ENCODE results near the gene C16orf74.

C16orf74 gene

DNA sequence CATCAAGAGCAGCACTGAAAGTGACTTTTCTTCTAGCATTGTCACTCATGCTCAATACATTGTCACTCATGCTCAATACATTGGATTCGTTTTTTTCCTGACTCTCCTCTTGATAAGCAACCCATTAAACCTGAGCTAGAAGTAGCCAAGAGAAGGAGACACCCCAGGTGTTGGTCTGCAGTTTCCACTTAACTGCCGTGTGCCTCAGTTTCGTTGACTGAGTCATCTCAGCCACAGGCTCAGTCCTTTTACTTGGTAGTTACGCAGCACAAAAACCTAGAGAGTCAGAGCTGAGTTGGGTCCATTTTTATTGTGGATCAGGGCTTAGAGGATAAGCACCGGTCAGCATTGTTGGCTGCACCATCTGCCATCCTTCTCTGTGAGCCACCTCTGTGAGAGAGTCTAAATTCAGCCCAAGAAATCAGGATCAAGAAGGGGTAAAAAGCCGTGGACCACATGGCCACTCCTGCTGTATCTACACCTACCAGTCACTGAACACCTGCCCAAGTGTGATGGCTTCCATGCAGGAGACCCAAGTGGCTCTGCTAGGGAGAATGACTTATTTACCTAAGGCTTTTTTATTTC lies 73.4 kb downstream of the C16orf74 start:
- in situ Hi-C loops (cut with MboI; ENCODE audit: low sequenced_read_pairs), result no loop called here

DNA sequence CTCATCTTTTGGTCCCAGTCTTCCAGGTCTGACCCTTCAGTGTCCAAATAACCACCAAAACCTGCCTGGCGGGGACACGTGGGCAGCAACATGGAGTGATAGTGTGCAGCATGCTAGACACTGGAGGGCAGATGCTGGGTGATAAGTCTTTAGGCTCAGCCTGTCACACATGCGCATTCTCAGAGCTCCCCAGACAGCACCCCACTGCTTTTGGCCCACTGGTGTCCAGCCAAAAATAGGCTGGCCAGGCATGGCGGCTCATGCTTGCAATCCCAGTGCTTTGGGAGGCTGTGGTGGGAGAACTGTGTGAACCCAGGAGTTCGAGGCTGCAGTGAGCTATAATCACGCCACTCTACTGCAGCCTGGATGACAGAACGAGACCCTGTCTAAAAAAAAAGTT lies 74.4 kb downstream of the C16orf74 start:
- in situ Hi-C loops (cut with MboI; ENCODE audit: low sequenced_read_pairs), result no loop called here

DNA sequence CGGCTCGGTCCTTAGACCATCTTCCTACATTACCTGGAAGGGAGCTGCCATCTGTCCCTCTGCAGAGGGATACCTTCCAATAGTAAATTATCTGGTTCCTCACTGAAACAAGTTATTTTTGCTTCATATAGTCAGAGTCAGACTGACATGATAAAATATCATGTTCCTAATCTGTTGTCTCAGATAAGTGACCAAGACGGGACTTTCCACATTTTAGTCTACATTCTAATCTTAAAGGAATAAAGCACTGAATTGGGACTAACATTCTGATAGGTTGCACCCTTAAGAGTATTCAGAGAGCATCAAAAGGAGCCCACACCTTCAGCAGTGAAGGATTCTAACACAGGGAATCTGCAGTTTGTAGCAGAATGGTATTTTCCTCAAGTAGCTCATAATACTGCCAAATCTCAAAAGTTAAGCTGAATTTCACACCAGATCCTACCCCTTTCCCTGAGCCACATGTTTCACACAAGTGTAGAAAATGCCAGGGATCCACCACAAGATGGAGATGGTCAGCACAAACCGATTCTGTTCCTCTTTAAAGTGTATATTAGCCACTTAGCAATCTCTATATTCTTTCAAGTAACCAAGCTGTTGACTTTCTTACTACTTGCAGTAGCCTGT lies 75.5 kb downstream of the C16orf74 start:
- in situ Hi-C loops (cut with MboI; ENCODE audit: low sequenced_read_pairs), result no loop called here

DNA sequence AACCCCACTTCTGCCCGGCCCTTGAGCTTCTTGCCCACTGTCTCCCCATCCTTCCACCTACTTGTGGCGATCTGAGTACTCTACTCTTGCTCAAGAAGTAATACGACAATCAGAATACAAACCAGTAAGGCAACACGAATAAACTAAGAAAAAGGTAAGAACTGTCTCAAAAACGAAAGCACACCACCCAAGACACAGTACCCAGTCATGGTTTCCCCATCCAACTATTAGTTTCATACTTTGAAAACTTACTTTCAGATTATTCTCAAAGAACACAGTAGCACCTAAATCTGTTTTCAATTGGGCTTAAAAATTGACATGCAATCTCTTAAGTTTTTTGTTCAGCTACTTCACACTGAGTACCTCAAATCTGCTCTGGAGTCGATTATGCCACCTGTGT lies 76.1 kb downstream of the C16orf74 start:
- in situ Hi-C loops (cut with MboI; ENCODE audit: low sequenced_read_pairs), result no loop called here

DNA sequence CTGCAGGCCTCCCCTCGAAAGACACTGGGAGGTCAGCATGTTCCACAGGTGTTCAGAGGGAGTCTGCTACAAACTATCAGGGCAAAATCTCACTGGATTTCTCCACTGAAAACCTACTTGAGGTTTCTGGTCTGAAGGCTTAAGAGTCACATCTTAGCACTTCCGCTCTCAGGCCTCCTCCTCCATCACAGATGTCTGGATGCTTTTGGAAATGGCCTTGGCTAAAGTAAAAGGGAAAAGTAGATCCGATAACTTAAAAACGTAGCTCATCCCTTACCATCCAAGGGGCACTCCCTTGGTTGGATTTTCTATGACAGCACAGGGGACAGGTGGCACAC lies 76.5 kb downstream of the C16orf74 start:
- in situ Hi-C loops (cut with MboI; ENCODE audit: low sequenced_read_pairs), result no loop called here

DNA sequence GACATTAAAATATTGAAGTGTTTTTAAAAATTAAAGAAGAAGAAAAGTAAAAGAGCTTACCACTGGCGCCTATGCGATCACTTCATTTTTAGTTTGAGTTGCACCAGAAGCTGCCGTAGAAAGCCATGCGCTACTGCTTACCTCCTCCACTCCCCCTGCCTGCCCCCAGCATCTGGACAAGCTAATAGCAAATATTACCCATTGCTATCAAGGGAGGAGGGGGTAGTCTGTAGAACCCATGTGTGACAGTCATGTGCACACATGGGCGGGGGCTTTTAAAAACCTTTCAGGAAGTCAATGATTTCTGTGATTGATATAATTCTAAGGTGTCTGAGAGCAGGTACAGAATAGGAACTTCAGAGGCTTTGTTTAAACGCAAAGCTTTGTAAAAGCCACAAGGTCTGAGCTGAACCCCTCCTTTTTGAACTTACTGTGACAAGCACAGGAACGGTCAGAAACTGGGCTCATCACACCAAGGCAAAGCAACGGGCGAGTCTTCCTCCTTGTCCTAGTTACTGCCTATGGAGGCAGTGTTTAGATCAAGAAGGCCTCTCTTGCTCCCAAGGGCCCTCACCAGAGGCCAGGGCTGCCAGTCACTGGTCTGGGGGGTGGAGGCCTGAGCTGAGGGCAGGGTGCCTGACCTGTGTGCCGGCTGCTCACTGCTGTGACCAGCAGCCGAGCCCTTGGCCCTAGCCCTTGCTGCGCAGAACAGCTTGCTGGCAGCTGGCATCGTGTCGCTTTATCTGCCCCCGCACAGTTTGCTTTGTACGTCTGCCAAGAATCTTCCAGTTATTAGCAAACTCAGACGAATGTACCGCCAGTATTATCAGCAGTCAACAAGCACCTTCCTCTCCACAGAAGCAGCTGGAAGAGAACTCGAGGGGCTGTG lies 77.1 kb downstream of the C16orf74 start:
- in situ Hi-C loops (cut with MboI; ENCODE audit: low sequenced_read_pairs), result no loop called here

DNA sequence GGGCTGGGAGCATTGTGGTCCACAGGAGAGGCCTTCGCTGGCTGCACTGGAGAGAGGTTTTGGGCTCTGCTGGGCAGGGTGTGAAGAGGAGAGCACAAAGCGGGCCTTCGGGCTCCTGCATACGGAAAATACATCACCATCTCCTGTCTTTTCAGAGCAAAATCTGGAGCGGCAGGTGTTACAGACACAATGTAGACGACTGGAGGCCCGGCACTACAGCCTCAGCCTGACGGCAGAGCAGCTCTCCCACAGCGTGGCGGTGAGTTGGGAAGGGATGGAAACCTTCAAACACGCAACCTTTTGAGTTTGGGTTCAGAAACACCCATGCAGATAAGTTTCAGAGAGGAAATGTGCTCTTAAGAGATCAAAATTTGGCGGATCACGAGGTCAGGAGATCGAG lies 80.1 kb downstream of the C16orf74 start:
- in situ Hi-C loops (cut with MboI; ENCODE audit: low sequenced_read_pairs), result no loop called here

DNA sequence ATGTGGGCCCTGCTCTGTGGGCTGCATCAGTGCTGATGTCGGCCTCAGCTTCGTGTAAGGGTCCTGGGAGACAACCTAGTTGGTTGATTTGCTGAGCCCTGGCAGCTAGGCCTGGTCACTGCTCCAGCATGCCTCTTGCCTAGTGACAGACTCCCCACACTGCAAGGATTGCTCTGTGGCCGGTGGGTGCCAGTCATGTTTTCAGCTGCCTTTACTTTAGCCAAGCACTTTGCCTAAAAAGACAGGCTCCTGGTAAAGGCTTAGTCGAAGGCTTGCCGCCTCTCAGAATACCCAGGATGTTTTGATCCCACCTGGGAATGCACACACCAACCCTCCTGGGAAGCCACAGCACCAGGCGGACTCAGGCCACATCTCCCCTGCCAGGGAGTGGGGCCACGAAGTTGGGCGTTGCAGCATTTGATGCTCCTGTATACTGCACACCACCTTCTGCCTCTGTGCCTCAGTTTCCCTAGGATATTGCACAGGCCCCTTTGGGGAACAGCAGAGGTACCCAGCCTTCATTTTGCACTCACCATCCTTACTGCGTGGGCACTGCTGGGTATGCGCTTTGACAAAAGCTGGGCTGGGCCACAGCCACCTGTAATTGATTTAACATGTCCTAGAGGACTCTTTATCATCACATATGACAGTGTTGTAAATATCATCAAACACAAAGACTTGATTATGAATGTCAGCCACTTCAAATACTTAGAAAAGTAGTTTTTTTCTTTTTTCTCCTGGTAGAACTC lies 82.0 kb downstream of the C16orf74 start:
- in situ Hi-C loops (cut with MboI; ENCODE audit: low sequenced_read_pairs), result no loop called here

DNA sequence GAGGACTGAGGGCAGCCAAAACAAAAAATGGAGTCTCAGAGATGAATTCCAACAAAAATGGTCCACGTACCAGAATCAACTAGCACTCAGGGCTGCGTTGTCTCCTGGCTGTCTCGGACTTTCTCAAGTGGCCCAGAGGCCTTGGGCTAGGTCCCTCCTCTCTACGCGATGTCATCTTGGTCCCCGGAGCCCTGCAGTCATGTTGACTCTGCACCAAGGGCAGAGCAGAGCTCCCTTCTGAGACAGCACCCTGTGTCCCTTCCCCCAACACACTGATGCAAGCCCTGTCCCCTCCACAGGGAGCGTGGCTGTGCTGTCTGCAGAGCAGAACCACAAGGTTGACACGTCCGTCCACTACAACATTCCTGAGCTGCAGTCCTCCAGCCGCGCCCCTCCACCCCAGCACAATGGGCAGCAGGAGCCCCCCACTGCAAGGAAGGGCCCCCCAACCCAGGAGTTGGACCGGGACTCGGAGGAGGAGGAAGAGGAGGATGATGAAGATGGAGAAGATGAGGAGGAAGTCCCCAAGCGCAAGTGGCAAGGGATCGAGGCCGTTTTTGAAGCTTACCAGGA lies 83.0 kb downstream of the C16orf74 start:
- in situ Hi-C loops (cut with MboI; ENCODE audit: low sequenced_read_pairs), result no loop called here

DNA sequence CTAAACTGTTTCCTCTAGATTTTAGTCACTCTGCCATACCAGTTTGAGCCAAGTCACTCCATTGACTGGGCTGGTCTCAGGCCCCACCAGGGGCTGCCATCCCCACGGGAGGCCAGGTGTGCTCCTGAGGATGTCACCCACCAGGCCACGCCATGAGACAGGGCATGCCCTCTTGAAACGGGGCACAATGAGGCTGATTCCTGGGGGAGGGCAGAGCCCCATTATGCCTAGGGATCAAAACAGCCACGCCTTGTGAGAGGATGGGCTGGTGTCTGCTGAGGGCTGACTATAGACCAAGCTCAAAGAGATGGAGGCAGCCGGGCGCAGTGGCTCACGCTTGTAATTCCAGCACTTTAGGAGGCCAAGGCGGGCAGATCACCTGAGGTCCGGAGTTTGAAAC lies 83.6 kb downstream of the C16orf74 start:
- in situ Hi-C loops (cut with MboI; ENCODE audit: low sequenced_read_pairs), result no loop called here

DNA sequence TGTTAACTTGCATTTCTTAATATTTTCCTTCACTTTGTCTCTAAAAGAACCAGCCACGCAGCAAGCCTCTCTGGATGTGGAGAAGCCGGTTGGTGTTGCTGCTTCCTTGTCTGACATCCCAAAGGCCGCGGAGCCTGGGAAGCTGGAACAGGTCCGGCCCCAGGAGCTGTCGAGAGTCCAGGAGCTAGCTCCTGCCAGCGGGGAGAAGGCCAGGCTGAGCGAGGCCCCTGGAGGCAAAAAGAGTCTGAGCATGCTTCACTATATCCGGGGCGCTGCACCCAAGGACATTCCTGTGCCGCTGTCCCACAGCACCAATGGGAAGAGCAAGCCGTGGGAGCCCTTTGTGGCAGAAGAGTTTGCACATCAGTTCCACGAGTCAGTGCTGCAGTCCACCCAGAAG lies 85.0 kb downstream of the C16orf74 start:
- in situ Hi-C loops (cut with MboI; ENCODE audit: low sequenced_read_pairs), result no loop called here

DNA sequence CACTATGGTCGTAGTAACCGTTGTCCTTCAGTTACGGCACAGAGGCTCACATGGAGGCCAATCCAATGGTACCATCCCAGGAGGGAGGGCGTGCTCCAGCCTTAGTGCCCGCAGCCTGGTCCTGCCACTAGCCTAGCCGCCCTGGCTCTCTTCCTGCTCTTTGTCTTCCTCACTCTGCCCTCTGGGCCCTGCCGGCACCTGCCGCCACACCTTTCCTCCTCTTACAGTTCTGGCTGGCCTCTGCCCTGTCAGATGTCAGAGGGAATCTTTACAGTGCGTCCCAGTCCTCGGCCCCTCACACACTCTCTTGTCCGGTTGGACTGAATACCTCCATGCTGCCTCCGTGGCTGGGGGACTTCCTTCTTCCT lies 85.5 kb downstream of the C16orf74 start:
- in situ Hi-C loops (cut with MboI; ENCODE audit: low sequenced_read_pairs), result no loop called here

DNA sequence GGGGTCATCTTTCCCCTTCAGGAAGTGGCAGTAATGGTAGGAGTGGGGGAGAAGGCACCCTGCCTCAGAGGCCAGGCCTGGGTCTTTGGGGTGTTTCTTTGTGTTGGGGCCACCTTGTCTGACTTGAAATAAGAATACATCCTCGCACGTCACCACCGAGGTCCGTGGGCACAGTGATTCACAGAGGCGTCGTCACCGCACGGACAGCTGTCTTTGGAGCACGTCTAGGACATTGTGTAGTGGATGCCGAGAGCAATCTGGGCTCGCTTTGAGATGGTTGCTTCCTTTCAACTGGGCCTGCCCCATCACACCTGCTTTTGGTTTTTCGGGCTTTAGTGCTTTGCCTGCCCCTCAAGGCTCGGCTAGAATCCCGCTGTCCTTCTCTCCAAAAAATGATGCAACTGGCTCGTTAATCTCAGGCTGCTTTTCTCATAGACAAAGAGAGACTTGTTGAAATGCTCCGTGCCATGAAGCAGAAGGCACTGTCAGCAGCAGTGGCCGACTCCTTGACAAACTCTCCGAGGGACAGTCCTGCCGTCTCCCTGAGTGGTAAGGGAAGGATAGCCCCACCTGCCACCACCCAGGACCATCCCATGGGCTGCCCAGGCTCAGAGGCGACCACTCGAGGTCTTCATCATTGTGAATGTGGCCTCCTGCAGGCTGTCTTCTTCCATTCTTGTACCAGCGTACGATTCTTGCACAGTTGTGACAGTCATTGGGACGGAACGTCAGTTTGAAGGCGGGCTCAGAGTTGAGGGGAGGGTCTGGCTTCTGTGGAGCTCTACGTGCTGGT lies 86.1 kb downstream of the C16orf74 start:
- in situ Hi-C loops (cut with MboI; ENCODE audit: low sequenced_read_pairs), result no loop called here

DNA sequence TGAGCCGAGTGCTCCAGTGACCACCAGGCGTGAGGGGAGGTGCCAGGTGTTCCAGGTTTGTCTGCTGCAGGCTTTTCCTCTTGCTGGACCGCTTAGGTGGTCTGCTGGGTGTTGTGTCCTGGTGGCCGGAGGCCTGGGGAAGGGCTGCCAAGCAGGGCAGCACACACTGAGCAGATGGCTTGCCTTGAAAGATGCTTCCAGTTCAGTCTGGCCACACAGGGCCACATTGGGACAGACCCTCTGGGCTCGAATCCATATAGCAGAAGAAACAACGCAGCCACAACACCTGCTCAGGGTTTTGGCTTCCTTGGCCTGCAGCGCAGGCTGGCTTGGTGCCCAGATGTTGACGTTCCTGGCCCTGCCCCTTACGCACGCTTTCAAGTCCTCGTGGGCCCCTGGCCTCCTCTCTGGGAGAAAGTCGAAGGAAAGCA lies 87.0 kb downstream of the C16orf74 start:
- in situ Hi-C loops (cut with MboI; ENCODE audit: low sequenced_read_pairs), result no loop called here

DNA sequence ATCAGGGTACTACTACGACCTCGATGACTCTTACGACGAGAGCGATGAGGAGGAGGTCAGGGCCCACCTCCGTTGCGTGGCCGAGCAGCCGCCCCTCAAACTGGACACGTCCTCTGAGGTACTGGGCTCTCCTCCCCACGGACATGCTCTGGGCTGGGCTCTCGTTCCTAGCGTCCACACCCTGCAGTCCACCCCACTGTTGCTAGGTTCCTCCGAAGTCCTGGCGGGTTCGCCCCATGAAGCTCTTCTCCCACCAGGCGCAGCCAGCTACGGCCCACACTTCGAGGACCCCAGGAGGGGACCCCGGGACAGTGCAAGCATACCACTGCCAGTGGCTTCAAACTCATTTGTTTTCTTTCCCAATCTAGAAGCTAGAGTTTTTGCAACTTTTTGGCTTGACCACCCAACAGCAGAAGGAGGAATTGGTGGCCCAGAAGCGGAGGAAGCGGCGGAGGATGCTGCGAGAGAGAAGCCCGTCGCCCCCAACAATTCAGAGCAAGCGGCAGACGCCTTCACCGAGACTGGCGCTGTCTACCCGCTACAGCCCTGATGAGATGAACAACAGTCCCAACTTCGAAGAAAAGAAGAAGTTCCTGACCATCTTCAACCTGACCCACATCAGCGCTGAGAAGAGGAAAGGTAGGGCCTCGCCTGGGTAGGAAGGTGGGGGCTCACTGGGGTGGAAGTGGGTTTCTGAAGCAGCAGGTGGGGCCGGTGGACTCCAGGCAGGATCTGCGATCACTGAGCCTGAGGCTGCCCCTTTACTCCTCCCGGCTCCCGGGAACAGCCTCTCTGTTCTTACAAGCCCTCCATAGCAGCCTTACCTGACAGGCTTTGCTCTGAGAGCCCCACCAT lies 87.7 kb downstream of the C16orf74 start:
- in situ Hi-C loops (cut with MboI; ENCODE audit: low sequenced_read_pairs), result no loop called here

DNA sequence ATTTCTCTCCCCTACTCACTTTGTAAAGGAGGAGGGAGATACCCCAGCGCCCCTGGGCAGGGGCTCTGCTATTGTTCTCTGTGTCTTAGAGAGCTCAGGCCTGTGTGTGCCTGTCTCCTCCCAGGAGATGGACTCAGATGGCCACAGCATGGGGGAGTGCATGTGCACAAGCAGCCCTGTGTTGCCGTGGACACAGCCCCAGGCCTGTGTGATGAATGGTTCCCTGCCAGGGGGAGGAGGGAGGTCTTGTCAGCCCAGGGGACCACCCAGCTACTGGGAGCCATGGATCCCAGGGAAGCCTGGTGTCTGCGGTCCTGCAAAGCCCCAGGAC lies 88.4 kb downstream of the C16orf74 start:
- in situ Hi-C loops (cut with MboI; ENCODE audit: low sequenced_read_pairs), result no loop called here

DNA sequence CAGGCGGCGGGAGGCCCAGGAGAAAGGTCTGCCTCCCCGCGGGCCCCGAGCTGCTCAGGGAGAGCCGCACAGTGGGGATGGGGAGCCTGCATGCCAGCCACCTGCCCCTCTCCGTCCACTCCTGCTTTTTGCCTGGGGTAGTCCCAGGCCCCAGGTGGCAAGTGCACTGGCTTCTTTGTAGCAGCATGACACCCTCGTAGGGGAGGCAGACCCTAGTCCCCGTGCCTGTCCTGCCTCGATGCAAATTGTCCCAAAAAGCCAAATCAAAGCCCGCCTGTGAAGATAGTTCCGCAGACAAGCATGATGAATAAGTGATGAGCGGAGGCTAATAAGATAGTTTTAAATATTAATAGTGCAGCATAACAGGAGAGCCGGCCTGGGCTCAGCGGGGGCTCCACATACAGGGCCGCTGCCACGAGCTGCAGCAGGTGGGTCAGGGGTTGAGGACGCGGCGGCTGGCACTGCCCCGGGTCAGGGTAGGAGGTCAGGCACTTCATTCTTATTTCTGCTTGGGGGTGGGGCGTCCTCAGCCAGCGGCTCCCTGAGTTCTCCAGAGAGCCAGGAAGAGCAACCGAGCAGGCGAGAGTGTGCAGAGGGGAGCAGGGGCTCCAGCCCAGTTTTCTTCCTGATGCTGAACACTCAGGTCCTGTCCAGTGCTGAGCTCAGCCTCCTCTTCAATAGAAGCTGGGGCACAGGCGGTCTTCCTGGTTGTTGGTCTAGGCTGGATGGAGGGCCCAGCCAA lies 89.0 kb downstream of the C16orf74 start:
- in situ Hi-C loops (cut with MboI; ENCODE audit: low sequenced_read_pairs), result no loop called here

DNA sequence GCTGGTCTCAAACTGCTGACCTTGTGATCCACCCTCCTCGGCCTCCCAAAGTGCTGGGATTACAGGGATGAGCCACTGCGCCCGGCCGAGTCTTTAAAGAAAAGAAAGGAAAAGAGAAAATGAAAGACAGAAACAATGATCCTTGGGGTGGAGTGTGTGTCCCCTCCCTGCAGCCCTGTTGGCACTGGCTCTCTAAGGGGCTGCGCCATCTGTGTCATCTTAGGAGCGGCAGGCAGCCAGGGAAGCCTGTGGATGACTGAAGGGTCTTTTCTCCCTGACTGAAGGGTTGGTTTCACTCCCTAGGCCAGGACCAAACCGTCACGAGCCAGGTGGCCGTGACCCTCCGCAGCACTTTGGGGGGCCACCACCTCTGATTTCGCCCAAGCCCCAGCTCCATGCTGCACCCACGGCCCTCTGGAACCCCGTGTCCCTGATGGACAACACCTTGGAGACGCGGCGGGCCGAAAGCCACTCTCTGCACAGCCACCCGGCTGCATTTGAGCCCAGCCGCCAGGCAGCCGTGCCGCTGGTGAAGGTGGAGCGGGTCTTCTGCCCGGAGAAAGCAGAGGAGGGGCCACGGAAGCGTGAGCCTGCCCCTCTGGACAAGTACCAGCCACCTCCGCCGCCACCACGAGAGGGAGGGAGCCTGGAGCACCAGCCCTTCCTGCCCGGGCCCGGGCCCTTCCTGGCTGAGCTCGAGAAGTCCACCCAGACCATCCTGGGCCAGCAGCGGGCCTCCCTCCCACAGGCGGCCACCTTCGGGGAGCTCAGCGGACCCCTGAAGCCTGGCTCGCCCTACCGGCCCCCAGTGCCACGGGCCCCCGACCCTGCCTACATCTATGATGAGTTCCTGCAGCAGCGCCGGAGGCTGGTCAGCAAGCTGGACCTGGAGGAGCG lies 89.8 kb downstream of the C16orf74 start:
- in situ Hi-C loops (cut with MboI; ENCODE audit: low sequenced_read_pairs), result no loop called here
